CD4-positive, CD25-positive, alpha-beta regulatory T cell (primary cell): Measurements from ENCODE around the gene RGL4. TPM values are rescaled to one million over a fixed set of nuclear protein-coding genes. Genes with fewer than 3 reads are reported as not detected.

ENCODE experiments used
- ATAC-seq, 2 donors: fragments of 150-1000 bp; cut with Tn5 transposase; one replicate each; pipeline ENCODE4 v1.10.0; 2021; ENCODE audit warnings: low read depth in 2 of 2, moderate number of reproducible peaks in 2 of 2, moderate library complexity in 1 of 2
- DNase-seq, 3 donors: peaks; one replicate each; pipeline versions ENCODE4 v3.0.0 to v3.0.0-alpha.2; 2012 to 2022; ENCODE audit warnings: mixed read lengths in 1 of 3
- H3K27ac ChIP-seq: one replicate; pipeline ENCODE4 v1.7.0; 2013; ENCODE audit warnings: mild to moderate bottlenecking, low read length; ENCODE audit not compliant: insufficient read depth, poor library complexity, severe bottlenecking
- H3K27me3 ChIP-seq: one replicate; pipeline ENCODE4 v1.7.0; 2013; ENCODE audit warnings: low read length; ENCODE audit not compliant: control insufficient read depth, insufficient read depth
- H3K36me3 ChIP-seq: one replicate; pipeline ENCODE4 v1.7.0; 2013; ENCODE audit warnings: mild to moderate bottlenecking, low read length, moderate library complexity; ENCODE audit not compliant: control insufficient read depth, insufficient read depth
- H3K4me1 ChIP-seq: 2 replicates; pipeline ENCODE4 v1.7.0; 2013; ENCODE audit warnings: mild to moderate bottlenecking, low read length; ENCODE audit not compliant: insufficient read depth, control insufficient read depth, poor library complexity, severe bottlenecking
- H3K4me3 ChIP-seq: one replicate; pipeline ENCODE4 v1.7.0; 2013; ENCODE audit warnings: low read depth, mild to moderate bottlenecking, low read length, moderate library complexity
- H3K9me3 ChIP-seq, 2 experiments: 1 replicate in 1 of 2; 2 replicates in 1 of 2; pipeline ENCODE4 v1.7.0; 2013; ENCODE audit warnings: low read length in 2 of 2, mild to moderate bottlenecking in 1 of 2, moderate library complexity in 1 of 2; ENCODE audit not compliant: control insufficient read depth in 2 of 2
- H3K27ac Mint-ChIP-seq, 3 donors: one replicate each; pipeline ENCODE4 v1.8.0; 2020 to 2022; ENCODE audit warnings: mild to moderate bottlenecking in 3 of 3, mixed read lengths in 3 of 3, moderate library complexity in 2 of 3
- H3K27me3 Mint-ChIP-seq: one replicate; pipeline ENCODE4 v1.8.0; 2022; ENCODE audit warnings: mild to moderate bottlenecking, mixed read lengths
- H3K36me3 Mint-ChIP-seq: one replicate; pipeline ENCODE4 v1.8.0; 2020; ENCODE audit warnings: mixed read lengths
- H3K4me1 Mint-ChIP-seq, 4 donors: one replicate each; pipeline ENCODE4 v1.8.0; 2020 to 2022; ENCODE audit warnings: mixed read lengths in 4 of 4, mild to moderate bottlenecking in 1 of 4
- H3K4me3 Mint-ChIP-seq, 4 donors: one replicate each; pipeline ENCODE4 v1.8.0; 2020 to 2022; ENCODE audit warnings: mild to moderate bottlenecking in 4 of 4, mixed read lengths in 4 of 4, moderate library complexity in 3 of 4
- H3K9me3 Mint-ChIP-seq, 7 donors: one replicate each; pipeline ENCODE4 v1.8.0; 2020 to 2022; ENCODE audit warnings: mixed read lengths in 7 of 7, mild to moderate bottlenecking in 3 of 7, moderate library complexity in 2 of 7
- polyA plus RNA-seq, 4 donors: library from polyadenylated mRNA; unstranded; fragments of 300-500 nt; fragmentation: Illumina TruSeq; gene quantifications; one replicate each; pipeline ENCODE4 v1.2.3, GENCODE V29; 2021
- total RNA-seq: library from RNA; stranded (reverse); gene quantifications from one replicate; pipeline ENCODE4 v1.2.3, GENCODE V29; 2022

Gene RGL4
- total and polyA plus RNA-seq, 5 donors from 2014 or later: 22.1 to 85.0 (median 82.7) TPM

DNA sequence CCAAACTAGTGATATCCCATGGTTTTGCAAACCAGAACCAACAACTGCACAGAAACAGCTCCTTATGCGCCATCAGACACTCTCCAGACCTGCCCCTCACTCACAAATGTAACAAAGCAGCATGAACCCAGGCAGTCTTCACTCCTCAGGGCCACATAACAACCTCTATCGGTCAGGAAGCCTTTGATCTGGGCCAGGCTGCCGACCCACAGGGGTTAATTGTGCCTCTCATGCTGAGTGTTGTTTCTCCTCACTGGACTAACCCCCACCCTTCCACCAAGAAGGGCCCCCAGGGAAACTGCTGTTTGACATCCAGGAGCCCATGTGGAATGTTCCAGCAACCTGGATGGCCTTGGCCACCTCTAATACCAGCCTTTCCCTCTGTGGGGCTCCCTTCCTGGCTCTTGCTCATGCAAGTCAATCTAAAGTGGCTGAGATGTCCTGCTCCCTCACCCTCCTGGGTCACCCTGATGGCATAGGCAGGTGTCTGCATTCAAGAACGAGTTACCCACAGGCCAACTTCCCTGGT lies 7.9 kb upstream of the RGL4 start:
- no peak for ATAC-seq
- peaks cover 0 to 2% (median 0%) of the 10 kb centered on the region in 7 donors for H3K9me3 Mint-ChIP-seq
- no peak for DNase-seq
- peak overlapping the region in 1 of 3 donors; percentile 79 for H3K27ac Mint-ChIP-seq
- no peaks in the 10 kb centered on the region for H3K27me3 Mint-ChIP-seq
- H3K27me3 ChIP-seq: no peaks in the 10 kb centered on the region
- no peak overlapping the region for H3K4me3 Mint-ChIP-seq
- peaks cover 25% of the 10 kb centered on the region for H3K36me3 ChIP-seq
- no peak overlapping the region for H3K4me3 ChIP-seq
- peaks cover 40% of the 10 kb centered on the region for H3K36me3 Mint-ChIP-seq
- no peak overlapping the region for H3K27ac ChIP-seq
- no peaks in the 10 kb centered on the region for H3K4me1 ChIP-seq
- no peaks in the 10 kb centered on the region for H3K9me3 ChIP-seq
- H3K4me1 Mint-ChIP-seq: peaks cover 0 to 5% (median 3%) of the 10 kb centered on the region in 4 donors

DNA sequence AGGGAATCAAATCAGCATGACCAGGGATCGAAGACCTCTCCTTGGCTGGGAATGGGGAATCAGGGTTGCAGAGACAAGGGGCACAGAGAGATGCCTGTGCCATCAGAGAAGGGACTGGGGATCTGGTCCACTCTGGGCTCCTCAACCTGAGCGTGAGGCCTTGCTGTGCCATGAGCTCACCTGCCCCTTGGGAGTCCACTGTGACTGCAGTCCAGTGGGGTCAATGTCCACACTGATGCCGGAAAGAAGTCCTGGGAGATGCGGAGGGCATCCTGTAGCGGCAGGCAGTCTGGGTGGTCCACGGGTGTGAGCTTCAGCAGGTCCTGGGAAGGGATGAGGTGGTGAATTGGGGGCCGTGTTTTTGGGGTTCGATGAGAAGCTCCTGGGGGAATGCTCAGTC lies 7.3 kb upstream of the RGL4 start:
- Histone ChIP-seq H3K9me3 (no peaks in the 10 kb centered on the region), H3K27me3 (no peaks in the 10 kb centered on the region), H3K36me3 (peaks cover 25% of the 10 kb centered on the region), H3K27ac (no peak overlapping the region), H3K4me3 (no peak overlapping the region), H3K4me1 (no peaks in the 10 kb centered on the region)
- Mint-ChIP-seq H3K9me3 (peaks cover 0 to 2% (median 0%) of the 10 kb centered on the region in 7 donors), H3K4me1 (peaks cover 0 to 4% (median under 1%) of the 10 kb centered on the region in 4 donors), H3K27ac (peak overlapping the region in 1 of 3 donors; percentile 36), H3K4me3 (no peak overlapping the region), H3K27me3 (no peaks in the 10 kb centered on the region), H3K36me3 (peaks cover 36% of the 10 kb centered on the region)
- no peak for ATAC-seq
- DNase-seq: no peak

DNA sequence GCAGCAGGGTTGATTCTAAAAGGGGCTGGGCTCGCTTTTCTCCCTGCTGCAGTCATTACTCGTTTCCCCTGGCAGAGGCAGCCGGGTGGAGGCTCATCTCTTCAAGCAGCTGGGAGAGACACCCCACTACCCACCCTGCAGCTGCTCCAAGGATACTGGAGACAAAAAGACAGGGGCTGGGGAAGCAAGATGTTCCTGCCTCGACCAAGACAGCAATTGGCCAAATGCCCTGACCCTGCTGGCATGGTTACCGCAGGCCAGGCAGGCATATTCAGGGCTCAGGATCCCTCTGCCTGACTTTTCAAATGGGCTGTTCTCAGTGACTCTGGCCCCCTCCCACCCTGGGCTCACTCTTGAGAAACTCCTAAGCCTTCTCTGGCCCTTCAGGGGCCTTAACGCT lies 6.8 kb upstream of the RGL4 start:
- H3K36me3 Mint-ChIP-seq: peaks cover 35% of the 10 kb centered on the region
- DNase-seq: no peak
- peak overlapping the region in 1 of 3 donors; percentile 36 for H3K27ac Mint-ChIP-seq

DNA sequence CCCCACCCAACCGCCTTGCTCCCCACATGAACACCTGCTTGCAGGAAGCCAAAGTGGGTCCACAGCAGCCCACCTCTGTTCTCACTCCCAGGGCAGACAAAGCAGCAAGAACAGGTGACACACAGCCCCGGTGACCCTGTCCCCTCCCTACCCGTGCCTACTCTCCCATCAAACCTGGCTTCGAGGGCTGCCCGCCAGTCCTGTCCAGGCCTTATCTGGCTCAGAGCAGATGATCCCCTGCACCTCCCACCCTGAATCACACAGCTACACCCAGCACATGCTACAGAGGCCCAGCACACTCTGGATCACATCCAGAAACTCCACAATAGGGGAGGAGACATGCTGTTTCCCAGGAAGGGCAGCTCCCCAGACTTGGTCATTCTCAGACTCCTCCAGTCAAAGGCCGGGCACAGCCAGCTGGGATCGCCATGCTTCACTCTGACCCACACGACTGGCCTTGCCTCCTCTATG lies 6.2 kb upstream of the RGL4 start:
- H3K27ac ChIP-seq: no peak overlapping the region
- H3K27me3 ChIP-seq: no peaks in the 10 kb centered on the region
- Mint-ChIP-seq H3K36me3 (peaks cover 29% of the 10 kb centered on the region), H3K27ac (peak overlapping the region in 2 of 3 donors; percentile 53 to 59), H3K27me3 (no peaks in the 10 kb centered on the region), H3K4me3 (no peak overlapping the region), H3K9me3 (peaks cover 0 to 2% (median 0%) of the 10 kb centered on the region in 7 donors), H3K4me1 (peaks cover 0 to 4% (median 0%) of the 10 kb centered on the region in 4 donors)
- H3K4me3 ChIP-seq: no peak overlapping the region
- DNase-seq (no peak), ATAC-seq (no peak)
- peaks cover 25% of the 10 kb centered on the region for H3K36me3 ChIP-seq
- no peaks in the 10 kb centered on the region for H3K4me1 ChIP-seq
- no peaks in the 10 kb centered on the region for H3K9me3 ChIP-seq

More for the DNA sequence above, 6.8 kb upstream of the RGL4 start:
- H3K4me3 Mint-ChIP-seq: no peak overlapping the region
- Histone ChIP-seq H3K4me1 (no peaks in the 10 kb centered on the region), H3K27me3 (no peaks in the 10 kb centered on the region), H3K4me3 (no peak overlapping the region), H3K27ac (no peak overlapping the region), H3K36me3 (peaks cover 25% of the 10 kb centered on the region), H3K9me3 (no peaks in the 10 kb centered on the region)
- peaks cover 0 to 2% (median 0%) of the 10 kb centered on the region in 7 donors for H3K9me3 Mint-ChIP-seq
- ATAC-seq: no peak
- no peaks in the 10 kb centered on the region for H3K27me3 Mint-ChIP-seq
- peaks cover 0 to 4% (median under 1%) of the 10 kb centered on the region in 4 donors for H3K4me1 Mint-ChIP-seq

DNA sequence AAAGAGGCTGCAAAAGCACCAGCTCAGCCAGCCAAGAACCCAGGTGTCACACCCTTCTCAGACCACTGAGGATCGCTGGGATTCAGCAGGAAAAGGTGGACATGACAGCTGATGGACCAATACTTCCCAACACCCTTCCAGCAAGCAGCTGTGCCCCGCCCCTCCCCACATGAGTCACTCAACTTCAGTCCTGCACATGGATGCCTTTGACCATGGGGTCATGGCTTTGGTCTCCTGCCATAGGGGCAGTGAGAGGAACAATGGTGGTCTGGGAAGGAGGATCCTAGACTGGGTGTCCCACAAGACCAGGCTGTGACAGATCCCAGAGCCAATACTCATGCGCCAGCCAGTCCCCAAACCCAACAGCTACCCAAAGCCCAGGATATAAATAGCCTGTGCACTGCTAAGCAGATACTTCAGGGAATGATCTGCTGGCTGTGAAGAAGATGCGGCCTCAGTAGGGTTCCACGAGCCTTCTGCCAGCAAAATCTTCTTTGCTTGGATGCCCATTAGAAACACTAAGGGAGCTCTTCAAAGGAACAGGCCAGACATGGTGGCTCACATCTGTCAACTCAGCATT lies 5.5 kb upstream of the RGL4 start:
- no peak overlapping the region for H3K4me3 ChIP-seq
- Mint-ChIP-seq H3K27ac (no peak overlapping the region), H3K4me3 (no peak overlapping the region), H3K9me3 (peaks cover 0 to 2% (median 0%) of the 10 kb centered on the region in 7 donors), H3K27me3 (no peaks in the 10 kb centered on the region), H3K36me3 (peaks cover 29% of the 10 kb centered on the region), H3K4me1 (peaks cover 0 to 4% (median 0%) of the 10 kb centered on the region in 4 donors)
- no peaks in the 10 kb centered on the region for H3K27me3 ChIP-seq
- H3K4me1 ChIP-seq: no peaks in the 10 kb centered on the region
- no peaks in the 10 kb centered on the region for H3K9me3 ChIP-seq
- H3K27ac ChIP-seq: no peak overlapping the region
- no peak for DNase-seq
- H3K36me3 ChIP-seq: peaks cover 25% of the 10 kb centered on the region
- ATAC-seq: no peak

DNA sequence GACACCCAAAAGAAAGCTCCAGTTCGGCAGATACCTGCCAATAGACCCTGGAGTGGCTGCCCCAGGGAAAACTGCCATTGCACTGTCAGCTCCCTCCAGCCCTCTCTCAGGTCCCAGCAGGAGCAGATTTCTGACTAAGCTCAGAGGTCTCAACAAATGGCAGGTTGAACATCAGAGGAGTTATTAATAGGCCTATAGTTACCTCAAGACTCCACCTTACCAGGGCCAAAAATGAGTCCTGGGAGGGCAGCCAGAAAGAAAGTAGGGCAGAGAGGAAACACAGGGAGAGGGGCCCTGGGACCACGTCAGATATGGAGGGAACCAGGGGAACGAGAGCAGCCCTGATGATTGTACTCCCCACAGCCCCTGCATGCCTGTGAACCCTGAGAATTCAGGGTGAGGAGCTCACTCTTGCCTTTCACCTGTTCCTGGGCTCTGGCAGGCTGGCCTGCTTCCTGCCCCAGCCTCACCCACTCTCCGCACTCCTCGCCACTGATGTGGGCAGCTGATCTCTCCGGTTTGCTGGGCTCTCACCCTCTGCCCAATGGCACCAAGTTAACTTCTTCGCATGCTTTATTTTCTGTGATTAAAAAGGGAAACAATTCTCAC lies 4.3 kb upstream of the RGL4 start:
- no peak overlapping the region for H3K4me3 Mint-ChIP-seq
- no peak for ATAC-seq
- H3K27me3 Mint-ChIP-seq: no peaks in the 10 kb centered on the region
- H3K4me1 Mint-ChIP-seq: peaks cover 0 to 4% (median 0%) of the 10 kb centered on the region in 4 donors
- H3K4me3 ChIP-seq: no peak overlapping the region
- H3K27ac Mint-ChIP-seq: peak overlapping the region in 1 of 3 donors; percentile 2
- H3K36me3 Mint-ChIP-seq: peaks cover 35% of the 10 kb centered on the region
- no peaks in the 10 kb centered on the region for H3K4me1 ChIP-seq
- H3K27ac ChIP-seq: no peak overlapping the region
- no peak for DNase-seq
- peaks cover 17% of the 10 kb centered on the region for H3K36me3 ChIP-seq
- H3K27me3 ChIP-seq: no peaks in the 10 kb centered on the region
- H3K9me3 ChIP-seq: no peaks in the 10 kb centered on the region
- H3K9me3 Mint-ChIP-seq: peaks cover 0 to 2% (median 0%) of the 10 kb centered on the region in 7 donors

DNA sequence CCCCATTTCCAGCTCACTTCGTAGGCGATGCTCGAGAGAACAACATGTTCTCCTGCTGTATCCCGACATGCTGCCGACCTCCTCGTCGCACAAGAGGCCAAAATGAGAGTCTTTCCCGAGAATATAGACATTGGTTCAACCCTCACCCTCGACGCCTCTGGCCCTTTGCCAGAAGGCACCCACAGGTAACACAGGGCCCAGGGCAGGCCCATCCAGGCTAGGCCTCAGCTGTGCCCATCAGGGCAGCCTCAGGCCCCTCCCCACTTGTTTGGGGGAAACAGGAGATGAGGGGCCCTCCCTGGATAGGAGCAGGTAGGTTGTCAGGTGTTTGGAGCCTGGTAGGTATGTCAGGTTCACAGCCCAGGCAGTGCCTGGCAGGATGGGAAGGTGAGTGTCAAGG lies 2.7 kb upstream of the RGL4 start:
- H3K27me3 Mint-ChIP-seq: no peaks in the 10 kb centered on the region
- ATAC-seq (no peak), DNase-seq (no peak)
- no peak overlapping the region for H3K4me3 ChIP-seq
- H3K4me3 Mint-ChIP-seq: no peak overlapping the region
- H3K9me3 ChIP-seq: no peaks in the 10 kb centered on the region
- peaks cover 0 to 3% (median 0%) of the 10 kb centered on the region in 4 donors for H3K4me1 Mint-ChIP-seq
- no peaks in the 10 kb centered on the region for H3K27me3 ChIP-seq
- H3K4me1 ChIP-seq: no peaks in the 10 kb centered on the region
- peaks cover 27% of the 10 kb centered on the region for H3K36me3 Mint-ChIP-seq
- peaks cover 4% of the 10 kb centered on the region for H3K36me3 ChIP-seq
- H3K27ac Mint-ChIP-seq: peak overlapping the region in 1 of 3 donors; percentile 36
- peaks cover 0 to 2% (median 0%) of the 10 kb centered on the region in 7 donors for H3K9me3 Mint-ChIP-seq
- no peak overlapping the region for H3K27ac ChIP-seq
